GM18502 (cell line): Measurements from ENCODE around the gene CSAG2.
"Not testable (repeated sequence)": the region's sequence is repeated elsewhere in the genome, so short reads cannot be mapped to it uniquely, and the experiment has no call there.

Experiments used
- ATAC-seq: cut with Tn5 transposase; IDR thresholded peaks from one replicate; pipeline ENCODE4 v1.9.1; 2021; ENCODE audit warnings: mild to moderate bottlenecking; ENCODE audit not compliant: unreplicated experiment, poor library complexity

CSAG2 gene

GRCh38 chrX:152709173-152709572 is at the start of gene CSAG2:
TSS of gene CSAG2 (minus strand) at chrX:152709273. CDS start at chrX:152709112, 161 bp downstream.
- not testable (repeated sequence) for ATAC-seq

- ATAC-seq = not testable (repeated sequence)
These were observed 45.8 kb upstream of the CSAG2 start for GRCh38 chrX:152754871-152755270.

- ATAC-seq = not testable (repeated sequence)
These were observed 44.9 kb upstream of the CSAG2 start, which contains the start of gene MAGEA2 for GRCh38 chrX:152753686-152754650. TSS of gene MAGEA2 (minus strand) at chrX:152753842. CDS start at chrX:152751363, 2,479 bp downstream.

- ATAC-seq = no peak
These were observed 29.5 kb upstream of the CSAG2 start for GRCh38 chrX:152738560-152738959.

GRCh38 chrX:152736528-152736927 is 27.5 kb upstream of the CSAG2 start:
- ATAC-seq = not testable (repeated sequence)

GRCh38 chrX:152735860-152736511 is 26.9 kb upstream of the CSAG2 start:
- no peak for ATAC-seq

- no peak for ATAC-seq
These were observed 26.0 kb upstream of the CSAG2 start for GRCh38 chrX:152735101-152735500.

GRCh38 chrX:152734143-152734858 is 25.2 kb upstream of the CSAG2 start:
- not testable (repeated sequence) for ATAC-seq

- no peak for ATAC-seq
These were observed 24.3 kb upstream of the CSAG2 start, which contains the start of the genes CSAG1 and MAGEA12 for GRCh38 chrX:152733261-152733975. TSS of gene CSAG1 (minus strand) at chrX:152733721. CDS start at chrX:152732460, 1,261 bp downstream. TSS of gene MAGEA12 (plus strand) at chrX:152733757. CDS start at chrX:152736162, 2,405 bp downstream.

GRCh38 chrX:152725409-152725808 is 16.3 kb upstream of the CSAG2 start:
- ATAC-seq = no peak

- ATAC-seq = not testable (repeated sequence)
These were observed 5.0 kb upstream of the CSAG2 start, which contains the start of gene MAGEA2B for GRCh38 chrX:152713815-152714787. TSS of gene MAGEA2B (plus strand) at chrX:152714628. CDS start at chrX:152717107, 2,479 bp downstream.

GRCh38 chrX:152713195-152713594 is 4.1 kb upstream of the CSAG2 start:
- ATAC-seq = not testable (repeated sequence)

GRCh38 chrX:152706500-152706899 is 2.6 kb downstream of the CSAG2 start:
- ATAC-seq = not testable (repeated sequence)

GRCh38 chrX:152700390-152700789 is 8.7 kb downstream of the CSAG2 start:
- not testable (repeated sequence) for ATAC-seq

- ATAC-seq = not testable (repeated sequence)
These were observed 10.8 kb downstream of the CSAG2 start, which contains the start of gene MAGEA3 for GRCh38 chrX:152697952-152698931. TSS of gene MAGEA3 (plus strand) at chrX:152698794. CDS start at chrX:152700833, 2,039 bp downstream.

GRCh38 chrX:152681012-152681411 is 28.1 kb downstream of the CSAG2 start:
- ATAC-seq = peak; percentile 90

GRCh38 chrX:152674652-152675051 is 34.4 kb downstream of the CSAG2 start:
- ATAC-seq = not testable (repeated sequence)
